GM21390 (cell line): ENCODE results near the gene MIGA2.
A peak's percentile ranks its signal among the peaks of the same experiment; 100 is the strongest.

Experiments used
- ATAC-seq: cut with Tn5 transposase; IDR thresholded peaks from one replicate; pipeline ENCODE4 v1.9.1; 2021; ENCODE audit not compliant: unreplicated experiment

MIGA2 gene

DNA sequence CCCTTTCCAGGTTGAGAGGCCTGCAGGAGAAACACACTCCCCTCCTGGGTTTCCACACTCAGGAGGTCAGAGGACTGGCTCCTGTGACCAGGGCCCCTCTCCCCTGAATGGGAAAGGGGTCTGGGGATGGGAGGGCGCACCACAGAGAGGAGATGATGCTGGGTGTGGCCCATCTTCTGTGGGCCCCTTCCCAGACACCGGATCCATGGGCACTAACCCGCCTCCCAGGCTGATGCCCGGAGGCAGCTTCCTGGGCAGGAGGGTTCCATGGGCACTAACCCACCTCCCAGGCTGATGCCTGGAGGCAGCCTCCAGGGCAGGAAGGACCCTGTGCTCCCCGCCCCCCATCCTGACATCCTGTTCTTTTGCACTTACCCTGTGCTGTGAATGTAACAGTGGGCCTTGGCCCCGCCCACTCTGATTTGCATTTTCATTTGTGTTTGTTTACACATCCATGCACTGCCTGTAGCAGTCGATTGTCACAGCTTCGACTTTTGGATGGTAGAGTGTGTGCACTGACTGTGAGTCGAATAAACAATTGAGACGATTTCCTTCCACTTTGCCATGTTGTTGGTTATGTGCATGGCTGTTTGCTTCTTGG, 35.2 kb downstream of the MIGA2 start:
- no peak for ATAC-seq

DNA sequence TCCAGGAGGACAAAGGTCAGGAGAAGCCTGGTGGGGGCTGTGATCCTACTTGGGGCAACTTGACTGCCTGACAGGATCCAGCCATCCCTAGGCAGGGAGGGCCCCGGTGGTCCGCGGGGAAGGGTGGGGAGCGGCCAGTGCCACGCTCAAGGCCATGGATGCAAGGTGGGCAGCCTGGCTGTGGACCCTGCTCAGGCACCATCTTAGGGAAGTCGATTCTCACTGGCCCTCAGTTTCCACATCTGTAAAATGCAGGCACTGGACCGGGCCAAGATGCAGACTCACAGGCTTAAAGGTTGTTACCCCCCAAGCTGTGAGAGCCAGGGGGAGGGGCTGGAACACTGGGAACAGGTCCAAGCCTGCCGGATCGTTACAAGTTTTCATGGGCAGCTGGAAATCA, 35.7 kb downstream of the MIGA2 start:
- ATAC-seq = no peak

DNA sequence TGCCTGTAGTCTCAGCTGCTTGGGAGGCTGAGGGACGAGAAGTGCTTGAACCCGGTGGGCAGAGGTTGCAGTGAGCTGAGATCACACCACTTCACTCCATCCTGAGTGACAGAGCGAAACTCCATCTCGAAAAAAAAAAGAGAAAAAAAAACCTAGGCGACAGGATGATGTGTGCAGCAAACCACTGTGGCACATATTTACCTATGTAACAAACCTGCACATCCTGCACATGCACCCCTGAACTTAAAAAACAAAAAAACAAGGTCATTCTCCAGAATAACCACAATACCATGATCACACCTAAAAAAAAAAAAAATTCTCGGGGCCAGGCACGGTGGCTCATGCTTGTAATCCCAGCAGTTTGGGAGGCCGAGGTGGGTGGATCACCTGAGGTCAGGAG, 37.0 kb downstream of the MIGA2 start:
- ATAC-seq = no peak

DNA sequence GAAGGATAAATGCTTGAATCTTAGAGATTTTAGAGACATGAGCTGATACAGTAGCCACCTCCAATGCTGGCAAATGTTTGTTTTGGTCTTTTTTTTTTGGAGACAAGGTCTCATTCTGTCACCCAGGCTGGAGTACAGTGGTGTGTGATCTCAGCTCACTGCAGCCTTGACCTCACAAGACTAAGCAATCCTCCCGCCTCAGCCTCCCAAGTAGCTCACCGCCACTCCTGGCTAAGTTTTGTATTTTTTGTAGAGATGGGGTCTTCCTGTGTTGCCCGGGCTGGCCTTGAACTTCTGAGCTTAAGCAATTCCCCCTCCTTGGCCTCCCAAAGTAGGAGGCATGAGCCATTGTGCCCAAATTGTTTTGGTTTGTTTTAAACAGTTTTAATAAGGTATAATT, 37.7 kb downstream of the MIGA2 start:
- no peak for ATAC-seq

DNA sequence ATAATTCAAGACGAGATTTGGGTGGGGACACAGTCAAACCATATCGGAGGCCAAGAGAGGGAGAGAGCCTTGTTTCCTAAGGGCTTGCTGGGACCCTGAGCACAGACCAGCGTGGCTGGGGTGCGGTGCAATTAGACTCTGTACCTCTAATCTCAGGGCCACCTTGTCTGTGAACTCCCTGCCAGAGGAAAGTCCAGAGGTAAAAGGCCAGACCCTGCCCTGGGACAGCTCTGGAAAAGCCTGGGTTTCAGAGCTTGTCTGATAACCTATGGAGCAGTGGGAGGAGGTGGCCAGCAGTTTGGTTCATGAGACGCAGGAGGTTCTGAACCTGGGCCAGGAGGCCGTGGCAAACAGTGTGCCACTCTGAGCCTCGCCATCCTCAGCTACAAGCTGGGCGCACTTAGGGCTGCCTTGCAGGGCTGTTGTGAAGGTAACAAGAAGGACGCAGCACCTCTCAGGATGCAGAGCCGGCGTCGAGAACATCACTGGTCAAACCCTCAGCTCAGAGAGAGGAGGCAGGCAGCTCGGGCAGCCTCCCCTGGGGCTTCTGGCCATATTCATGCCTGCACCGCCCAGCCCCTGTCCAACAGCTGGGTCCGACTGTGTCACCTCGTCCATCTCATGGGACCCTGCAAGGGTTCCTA, 39.7 kb downstream of the MIGA2 start:
- no peak for ATAC-seq

GRCh38 chr9:129076640-129077037, 40.2 kb downstream of the MIGA2 start:
- ATAC-seq = no peak

- no peak for ATAC-seq
Measured at GRCh38 chr9:129077236-129077635, 40.8 kb downstream of the MIGA2 start.

GRCh38 chr9:129078691-129079503, 42.5 kb downstream of the MIGA2 start:
- ATAC-seq = no peak

GRCh38 chr9:129079829-129080228, 43.4 kb downstream of the MIGA2 start:
- no peak for ATAC-seq

DNA sequence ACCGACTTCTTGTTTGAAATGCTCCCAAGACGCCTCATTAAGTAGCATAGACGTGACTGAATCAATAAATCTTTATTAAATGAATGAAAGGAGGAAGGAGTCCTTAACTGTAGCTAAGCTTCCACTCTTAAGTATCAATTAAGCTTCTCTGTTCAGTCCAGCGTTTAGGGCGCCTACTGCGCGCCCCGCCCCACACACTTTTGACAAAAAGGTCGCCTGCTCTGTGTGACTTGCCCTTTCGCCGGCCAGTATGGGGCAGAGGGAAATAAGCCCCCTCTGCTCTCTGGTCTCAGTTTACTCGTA, 43.8 kb downstream of the MIGA2 start:
- ATAC-seq = no peak

GRCh38 chr9:129080601-129081387, 44.4 kb downstream of the MIGA2 start, which contains the start of gene DOLPP1:
Gene DOLPP1 (plus strand): TSS chr9:129081111. CDS start chr9:129081132, 21 bp downstream.
- peak; percentile 90 for ATAC-seq

- ATAC-seq = no peak
Measured at GRCh38 chr9:129081388-129081904, 45.0 kb downstream of the MIGA2 start.

GRCh38 chr9:129084087-129084486, 47.7 kb downstream of the MIGA2 start:
- no peak for ATAC-seq

GRCh38 chr9:129089246-129089645, 52.8 kb downstream of the MIGA2 start:
- no peak for ATAC-seq

DNA sequence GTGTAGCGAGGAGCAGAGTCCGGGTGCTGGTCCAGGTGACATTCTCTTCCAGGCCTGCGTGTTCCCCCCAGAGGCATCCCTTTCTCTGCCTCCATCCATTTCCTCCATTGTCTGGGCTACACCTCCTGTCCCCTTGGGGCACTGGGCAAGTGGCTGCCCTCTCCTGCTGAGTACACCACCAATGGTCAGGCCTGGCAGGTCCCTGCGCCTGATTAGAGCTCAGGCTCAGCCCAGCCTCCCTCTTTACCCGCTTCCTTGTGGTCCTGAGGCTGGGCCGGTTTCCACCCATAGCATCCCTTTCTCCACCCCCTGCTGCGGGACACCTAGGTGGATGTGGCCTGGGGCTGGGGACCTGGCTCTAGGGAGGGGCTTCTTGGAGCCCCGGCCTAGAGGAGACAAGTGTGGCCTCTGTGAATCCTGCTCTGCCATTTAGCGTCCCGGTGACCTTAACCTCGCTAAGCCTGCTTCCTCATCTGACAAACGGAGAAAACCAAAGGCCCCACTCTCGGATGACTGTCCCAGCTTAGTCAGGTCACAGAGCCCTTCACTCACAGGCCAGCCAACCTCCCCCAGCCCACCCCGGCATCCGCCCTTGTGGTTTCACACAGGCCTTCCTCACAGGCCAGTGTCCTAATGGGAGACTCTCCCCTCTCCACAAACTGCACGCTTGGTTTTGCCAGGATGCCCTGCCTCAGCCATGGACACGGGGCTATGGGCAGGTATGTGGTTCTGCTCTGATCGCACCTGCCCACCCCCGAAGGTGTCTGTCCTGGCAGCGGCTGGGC, 57.4 kb downstream of the MIGA2 start:
- ATAC-seq = no peak

DNA sequence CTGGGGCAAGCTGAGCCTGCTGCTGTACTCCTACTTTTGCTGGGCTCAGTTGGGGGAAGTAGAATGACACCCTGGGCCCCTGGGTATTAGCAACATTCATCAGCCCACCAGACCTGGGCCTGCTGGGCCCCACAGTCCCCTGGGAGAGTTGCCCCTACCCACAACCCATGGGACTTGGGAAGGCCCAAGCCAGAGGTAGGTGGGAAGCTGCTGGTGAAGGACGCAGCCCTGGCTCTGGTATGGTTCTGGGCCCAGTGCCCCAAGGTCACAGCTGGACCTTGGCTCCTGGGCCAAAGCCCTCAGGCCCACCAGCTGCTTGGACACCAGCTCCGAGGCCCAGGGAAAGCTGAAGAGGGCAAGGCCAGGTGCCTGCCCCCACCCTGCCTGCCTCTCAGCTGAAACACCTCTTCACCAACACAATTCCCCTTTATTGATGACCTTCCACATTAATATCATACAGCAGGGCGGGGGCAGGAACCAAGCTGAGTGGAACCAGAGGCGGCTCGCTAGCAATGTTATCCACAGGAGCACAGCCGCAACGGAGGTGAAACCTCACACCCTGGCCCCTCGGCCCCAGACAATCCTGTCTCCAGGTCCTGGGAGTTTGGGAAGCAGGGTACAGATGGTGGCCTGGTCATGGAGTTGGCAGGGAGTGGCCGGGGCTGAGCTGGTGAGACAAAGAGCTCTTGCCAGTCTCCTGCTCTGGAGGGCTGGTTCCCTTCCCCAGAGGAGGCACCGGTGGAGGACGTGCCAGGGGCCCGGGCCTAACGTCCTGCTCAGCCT, 58.2 kb downstream of the MIGA2 start:
- ATAC-seq = no peak

DNA sequence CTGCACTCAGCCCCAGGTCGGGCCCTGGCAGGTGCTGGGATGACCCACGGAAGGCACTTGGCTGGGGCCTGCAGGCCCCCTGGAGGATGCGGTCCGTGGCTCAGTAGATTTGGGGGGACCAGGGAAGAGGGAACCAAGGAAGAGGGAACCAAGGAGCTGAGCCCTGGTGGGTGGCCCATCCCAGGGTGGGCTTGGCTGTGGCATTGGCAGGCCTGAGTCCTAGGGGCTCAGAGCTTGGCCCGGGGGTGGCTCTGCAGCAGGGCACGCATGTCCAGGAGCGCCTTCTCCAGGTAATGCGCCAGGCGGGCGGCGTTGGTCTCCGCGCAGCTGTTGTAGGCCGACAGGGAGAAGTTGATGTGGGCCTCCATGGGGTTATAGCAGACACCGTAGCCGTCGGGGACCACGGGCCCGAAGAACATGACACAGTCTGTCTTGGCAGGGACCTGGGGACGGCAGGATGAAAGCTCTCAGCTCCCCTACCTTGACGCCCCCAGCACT, 58.8 kb downstream of the MIGA2 start:
- no peak for ATAC-seq

DNA sequence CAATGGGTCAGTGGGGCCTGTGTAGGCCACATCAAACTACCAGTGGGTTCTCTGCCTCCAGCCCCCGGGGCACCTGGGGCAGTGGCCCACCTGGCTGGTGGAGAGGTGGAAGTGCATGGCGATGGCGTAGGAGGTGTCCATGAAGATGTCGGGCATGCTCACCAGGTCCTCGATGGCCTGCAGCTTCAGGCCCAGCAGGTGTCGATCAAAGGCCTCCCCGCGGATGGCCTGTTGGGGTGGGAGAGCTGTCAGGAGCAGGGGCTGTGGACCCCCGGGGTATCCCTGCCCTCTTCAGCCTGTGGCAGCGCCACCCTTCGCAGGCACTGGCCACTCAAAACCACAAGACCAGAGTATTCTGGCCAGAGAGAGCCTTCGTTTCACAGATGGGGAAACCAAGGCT, 59.5 kb downstream of the MIGA2 start:
- ATAC-seq = no peak

- no peak for ATAC-seq
Measured at GRCh38 chr9:129097671-129098306, 61.4 kb downstream of the MIGA2 start.
